ENCODE results near the gene CDK14.

DNA sequence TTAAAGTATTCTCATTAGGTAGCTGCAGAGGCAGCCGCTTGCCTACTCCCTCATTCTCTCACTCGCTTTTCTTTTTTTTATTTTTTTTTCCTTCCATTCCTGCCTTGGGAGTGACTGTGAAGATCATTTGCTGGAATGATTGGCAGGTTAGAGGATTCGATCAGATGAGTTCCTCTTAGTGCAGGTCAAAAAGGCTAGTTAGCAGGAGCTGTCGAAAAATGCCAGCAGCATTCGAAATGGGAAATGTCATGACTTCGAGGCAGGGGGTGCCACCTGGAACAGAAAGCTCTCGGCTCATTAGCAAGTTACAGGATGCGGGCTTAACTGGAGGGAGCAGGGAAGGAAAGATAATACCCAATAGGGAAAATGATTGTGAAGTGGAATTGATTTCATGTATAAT lies 530.6 kb downstream of the CDK14 start:
- TF ChIP-seq, protein P1, sequence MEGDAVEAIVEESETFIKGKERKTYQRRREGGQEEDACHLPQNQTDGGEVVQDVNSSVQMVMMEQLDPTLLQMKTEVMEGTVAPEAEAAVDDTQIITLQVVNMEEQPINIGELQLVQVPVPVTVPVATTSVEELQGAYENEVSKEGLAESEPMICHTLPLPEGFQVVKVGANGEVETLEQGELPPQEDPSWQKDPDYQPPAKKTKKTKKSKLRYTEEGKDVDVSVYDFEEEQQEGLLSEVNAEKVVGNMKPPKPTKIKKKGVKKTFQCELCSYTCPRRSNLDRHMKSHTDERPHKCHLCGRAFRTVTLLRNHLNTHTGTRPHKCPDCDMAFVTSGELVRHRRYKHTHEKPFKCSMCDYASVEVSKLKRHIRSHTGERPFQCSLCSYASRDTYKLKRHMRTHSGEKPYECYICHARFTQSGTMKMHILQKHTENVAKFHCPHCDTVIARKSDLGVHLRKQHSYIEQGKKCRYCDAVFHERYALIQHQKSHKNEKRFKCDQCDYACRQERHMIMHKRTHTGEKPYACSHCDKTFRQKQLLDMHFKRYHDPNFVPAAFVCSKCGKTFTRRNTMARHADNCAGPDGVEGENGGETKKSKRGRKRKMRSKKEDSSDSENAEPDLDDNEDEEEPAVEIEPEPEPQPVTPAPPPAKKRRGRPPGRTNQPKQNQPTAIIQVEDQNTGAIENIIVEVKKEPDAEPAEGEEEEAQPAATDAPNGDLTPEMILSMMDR (conservative IDR thresholded peaks at IDR 0.05), result no peak
- TF ChIP-seq EZH2 (IDR thresholded peaks at IDR 0.05; ENCODE audit: low read depth), result no peak
